ENCODE measurements around the gene REG1B.

The REG1B gene

DNA sequence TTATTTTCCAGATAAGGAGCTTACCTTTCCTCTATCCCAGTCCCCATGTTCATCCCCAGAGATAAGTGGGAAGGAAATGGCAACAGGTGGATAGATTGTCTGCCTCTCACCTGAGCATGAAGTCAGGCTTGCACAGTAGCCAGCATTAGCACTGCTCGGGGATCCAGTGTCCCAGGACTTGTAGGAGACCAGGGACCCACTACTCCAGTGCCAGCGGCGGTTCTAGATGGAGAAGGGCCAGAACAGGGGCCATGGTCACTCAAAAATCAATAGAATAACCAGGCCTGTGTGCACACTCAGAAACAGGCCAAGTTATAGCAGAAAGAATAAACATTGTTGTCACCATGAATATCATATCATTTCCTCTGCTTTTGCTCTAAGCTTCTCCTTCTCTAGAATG, 2.4 kb downstream of the REG1B start:
- TF ChIP-seq, protein P1, sequence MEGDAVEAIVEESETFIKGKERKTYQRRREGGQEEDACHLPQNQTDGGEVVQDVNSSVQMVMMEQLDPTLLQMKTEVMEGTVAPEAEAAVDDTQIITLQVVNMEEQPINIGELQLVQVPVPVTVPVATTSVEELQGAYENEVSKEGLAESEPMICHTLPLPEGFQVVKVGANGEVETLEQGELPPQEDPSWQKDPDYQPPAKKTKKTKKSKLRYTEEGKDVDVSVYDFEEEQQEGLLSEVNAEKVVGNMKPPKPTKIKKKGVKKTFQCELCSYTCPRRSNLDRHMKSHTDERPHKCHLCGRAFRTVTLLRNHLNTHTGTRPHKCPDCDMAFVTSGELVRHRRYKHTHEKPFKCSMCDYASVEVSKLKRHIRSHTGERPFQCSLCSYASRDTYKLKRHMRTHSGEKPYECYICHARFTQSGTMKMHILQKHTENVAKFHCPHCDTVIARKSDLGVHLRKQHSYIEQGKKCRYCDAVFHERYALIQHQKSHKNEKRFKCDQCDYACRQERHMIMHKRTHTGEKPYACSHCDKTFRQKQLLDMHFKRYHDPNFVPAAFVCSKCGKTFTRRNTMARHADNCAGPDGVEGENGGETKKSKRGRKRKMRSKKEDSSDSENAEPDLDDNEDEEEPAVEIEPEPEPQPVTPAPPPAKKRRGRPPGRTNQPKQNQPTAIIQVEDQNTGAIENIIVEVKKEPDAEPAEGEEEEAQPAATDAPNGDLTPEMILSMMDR (IDR thresholded peaks at IDR 0.05; ENCODE audit: insufficient read depth, low read length), result no peak
- TF ChIP-seq REST (IDR thresholded peaks at IDR 0.05; ENCODE audit: insufficient replicate concordance, low read depth) (no peak), SPI1 (IDR thresholded peaks at IDR 0.05; ENCODE audit: borderline replicate concordance, low read depth) (no peak), POLR2AphosphoS5 (IDR thresholded peaks at IDR 0.05; ENCODE audit: low read depth) (no peak), GABPA (IDR thresholded peaks at IDR 0.05; ENCODE audit: low read depth) (no peak)
- Histone ChIP-seq H3K27ac (replicated peaks) (no peak overlapping the region), H3K4me3 (replicated peaks; ENCODE audit: insufficient read depth, low read length) (no peak overlapping the region), H3K27me3 (ENCODE audit: insufficient read depth, poor library complexity, severe bottlenecking) (no peaks in the 10 kb centered on the region)
- no peak for DNase-seq (ENCODE audit: low read depth in 1 of 2, low spot score in 1 of 2)

DNA sequence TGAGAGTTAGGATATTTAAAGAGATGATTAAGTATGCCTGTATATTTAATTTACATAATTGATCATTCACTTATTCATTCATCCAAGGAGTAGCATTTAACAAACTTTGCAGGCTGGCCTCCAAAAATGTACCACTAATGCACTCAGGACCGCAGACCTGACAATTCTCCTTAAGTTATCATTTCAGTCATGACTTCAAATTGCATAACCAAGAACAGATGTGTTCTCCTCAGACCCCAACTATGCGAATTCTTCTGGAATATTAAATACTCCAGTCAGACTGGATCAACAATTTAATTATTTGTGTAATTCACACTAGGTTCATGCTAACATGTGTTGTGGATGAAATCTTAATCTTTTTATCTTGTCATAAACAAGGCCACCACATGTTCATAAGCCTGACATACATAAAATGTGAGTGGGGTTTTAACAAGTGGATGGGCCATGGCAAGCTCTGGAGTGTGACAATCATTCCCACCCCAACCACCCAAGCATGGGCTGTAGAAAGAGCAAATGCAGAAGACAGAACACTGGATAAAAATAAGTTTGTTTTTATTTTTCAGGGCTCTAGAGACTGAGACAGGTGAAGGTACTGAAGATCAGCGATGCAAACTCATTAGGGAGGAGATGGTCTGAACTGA, 3.2 kb downstream of the REG1B start:
- Histone ChIP-seq H3K27me3 (ENCODE audit: insufficient read depth, poor library complexity, severe bottlenecking) (no peaks in the 10 kb centered on the region), H3K27ac (replicated peaks) (no peak overlapping the region), H3K4me3 (replicated peaks; ENCODE audit: insufficient read depth, low read length) (no peak overlapping the region)
- no peak for DNase-seq (ENCODE audit: low read depth in 1 of 2, low spot score in 1 of 2)
- TF ChIP-seq GABPA (IDR thresholded peaks at IDR 0.05; ENCODE audit: low read depth) (no peak), REST (IDR thresholded peaks at IDR 0.05; ENCODE audit: insufficient replicate concordance, low read depth) (no peak), POLR2AphosphoS5 (IDR thresholded peaks at IDR 0.05; ENCODE audit: low read depth) (no peak), SPI1 (IDR thresholded peaks at IDR 0.05; ENCODE audit: borderline replicate concordance, low read depth) (no peak)
- TF ChIP-seq, protein P1 (IDR thresholded peaks at IDR 0.05; ENCODE audit: insufficient read depth, low read length), result no peak

- Histone ChIP-seq H3K27me3 (ENCODE audit: insufficient read depth, poor library complexity, severe bottlenecking) (no peaks in the 10 kb centered on the region), H3K27ac (replicated peaks) (no peak overlapping the region), H3K4me3 (replicated peaks; ENCODE audit: insufficient read depth, low read length) (no peak overlapping the region)
- no peak for DNase-seq (ENCODE audit: low read depth in 1 of 2, low spot score in 1 of 2)
- TF ChIP-seq GABPA (IDR thresholded peaks at IDR 0.05; ENCODE audit: low read depth) (no peak), SPI1 (IDR thresholded peaks at IDR 0.05; ENCODE audit: borderline replicate concordance, low read depth) (no peak), POLR2AphosphoS5 (IDR thresholded peaks at IDR 0.05; ENCODE audit: low read depth) (no peak), REST (IDR thresholded peaks at IDR 0.05; ENCODE audit: insufficient replicate concordance, low read depth) (no peak)
- TF ChIP-seq, protein P1 (IDR thresholded peaks at IDR 0.05; ENCODE audit: insufficient read depth, low read length), result no peak
Observed at GRCh38 chr2:79083597-79084251, 4.1 kb downstream of the REG1B start.

Measured in HL-60 (cell line).